OCI-LY7 (cell line): ENCODE results near the gene ADCY9.

Experiments
- CTCF ChIP-seq: fragments of 200-600 bp; sonication (generic); conservative IDR thresholded peaks from 2 replicates; pipeline ENCODE4 v1.5.1; 2014; ENCODE audit warnings: mild to moderate bottlenecking, antibody characterized with exemption, low read length, moderate library complexity, mixed read lengths
- EZH2phosphoT487 ChIP-seq: fragments of 200-600 bp; sonication (generic); IDR thresholded peaks from 2 replicates; pipeline ENCODE4 v1.6.1; 2018; ENCODE audit warnings: low read depth, borderline replicate concordance, mild to moderate bottlenecking, mixed run types, antibody characterized with exemption, low read length, moderate library complexity, mixed read lengths

- TF ChIP-seq CTCF (no peak), EZH2phosphoT487 (no peak)
Observed at GRCh38 chr16:4060823-4061222, 55.4 kb downstream of the ADCY9 start.
